GM10248 (cell line): Measurements from ENCODE around the gene ERBB4.

ENCODE experiments used
- CTCF ChIA-PET: fragments of 300-600 bp; sonication (Branson Sonifier 250); formaldehyde crosslinking; extraction: SDS; loops from one replicate; lab custom pipeline; 2021; ENCODE audit warnings: antibody characterized with exemption; lab: Yijun Ruan, JAX
- POLR2A ChIA-PET: fragments of 350-650 bp; sonication (Branson Sonifier 250); formaldehyde crosslinking; extraction: SDS; loops from one replicate; lab custom pipeline; 2020; ENCODE audit warnings: antibody characterized with exemption; lab: Yijun Ruan, JAX
- DNase-seq: peaks from one replicate; pipeline ENCODE4 v3.0.0; 2012; ENCODE audit errors: extremely low spot score
- TF ChIP-seq, protein P1 (sequence below): IDR thresholded peaks from 2 replicates; pipeline ENCODE4 v1.5.1; 2012; ENCODE audit warnings: mild to moderate bottlenecking, low read depth; ENCODE audit errors: extremely low read depth, missing control alignments, control extremely low read depth

ERBB4 gene

DNA sequence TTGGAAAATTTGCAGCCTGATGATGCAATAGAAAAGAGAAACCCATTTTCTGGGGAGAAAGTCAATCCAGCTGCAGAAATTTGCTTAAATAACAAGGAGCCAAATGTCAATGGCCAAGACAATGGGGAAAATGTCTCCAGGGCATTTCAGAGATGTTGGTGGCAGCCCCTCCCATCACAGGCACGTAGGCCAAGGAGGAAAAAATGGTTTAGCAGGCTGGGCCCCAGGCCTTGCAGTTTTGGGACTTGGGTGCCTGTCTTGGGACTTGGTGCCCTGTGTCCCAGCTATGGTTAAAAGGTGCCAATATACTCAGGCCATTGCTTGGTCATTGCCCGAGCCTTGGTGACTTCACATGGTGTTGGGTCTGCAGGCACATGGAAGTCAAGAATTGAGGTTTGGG lies 368.2 kb downstream of the ERBB4 start:
- ChIA-PET POLR2A (no interaction called here), CTCF (no interaction called here)
- DNase-seq = no peak
- TF ChIP-seq, protein P1, sequence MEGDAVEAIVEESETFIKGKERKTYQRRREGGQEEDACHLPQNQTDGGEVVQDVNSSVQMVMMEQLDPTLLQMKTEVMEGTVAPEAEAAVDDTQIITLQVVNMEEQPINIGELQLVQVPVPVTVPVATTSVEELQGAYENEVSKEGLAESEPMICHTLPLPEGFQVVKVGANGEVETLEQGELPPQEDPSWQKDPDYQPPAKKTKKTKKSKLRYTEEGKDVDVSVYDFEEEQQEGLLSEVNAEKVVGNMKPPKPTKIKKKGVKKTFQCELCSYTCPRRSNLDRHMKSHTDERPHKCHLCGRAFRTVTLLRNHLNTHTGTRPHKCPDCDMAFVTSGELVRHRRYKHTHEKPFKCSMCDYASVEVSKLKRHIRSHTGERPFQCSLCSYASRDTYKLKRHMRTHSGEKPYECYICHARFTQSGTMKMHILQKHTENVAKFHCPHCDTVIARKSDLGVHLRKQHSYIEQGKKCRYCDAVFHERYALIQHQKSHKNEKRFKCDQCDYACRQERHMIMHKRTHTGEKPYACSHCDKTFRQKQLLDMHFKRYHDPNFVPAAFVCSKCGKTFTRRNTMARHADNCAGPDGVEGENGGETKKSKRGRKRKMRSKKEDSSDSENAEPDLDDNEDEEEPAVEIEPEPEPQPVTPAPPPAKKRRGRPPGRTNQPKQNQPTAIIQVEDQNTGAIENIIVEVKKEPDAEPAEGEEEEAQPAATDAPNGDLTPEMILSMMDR = no peak

DNA sequence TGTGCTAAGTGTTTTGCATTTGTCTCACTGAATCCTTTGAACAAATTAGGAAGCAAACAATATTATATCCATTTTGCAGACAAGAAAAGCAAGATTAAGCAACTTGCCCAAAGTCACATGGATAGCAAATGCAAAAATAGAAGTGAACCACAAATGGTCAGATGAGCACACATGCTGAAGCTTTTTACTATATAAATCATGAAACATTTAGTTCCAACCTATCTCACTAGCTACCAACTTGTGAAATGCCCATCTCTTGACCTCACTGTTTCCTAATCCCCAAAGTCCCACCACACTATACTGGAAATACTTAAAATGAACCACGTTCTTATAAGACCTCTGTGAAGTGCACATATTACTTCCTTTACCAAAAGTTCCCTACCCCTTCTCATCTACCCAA lies 380.5 kb downstream of the ERBB4 start:
- DNase-seq = no peak
- TF ChIP-seq, protein P1 = no peak
- POLR2A ChIA-PET = no interaction called here
- CTCF ChIA-PET = interaction anchor here (1.5 kb wide), 1 partner anchor 31 kb away, joined by 3 read pairs; no protein-coding TSS in a partner anchor

DNA sequence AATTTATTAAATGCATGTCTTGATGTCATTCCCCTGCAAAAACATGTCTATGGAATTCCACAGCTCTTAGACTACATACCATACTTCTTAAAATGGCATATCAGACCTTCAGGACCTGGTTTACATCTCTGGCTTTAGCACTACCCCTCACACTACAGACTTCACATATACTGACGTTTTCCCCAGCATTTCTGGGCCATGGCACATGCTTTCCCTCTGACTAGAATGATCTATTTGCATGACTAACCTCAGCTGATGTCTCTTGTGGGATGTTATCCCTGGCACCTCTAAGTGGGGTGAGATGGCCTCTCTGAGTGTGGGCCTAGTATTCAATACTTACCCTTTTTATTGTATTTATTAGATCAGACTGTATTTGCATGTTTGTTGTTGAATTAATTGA lies 381.6 kb downstream of the ERBB4 start:
- CTCF ChIA-PET = interaction anchor here (1.5 to 1.8 kb wide), 2 partner anchors 19 to 30 kb away, joined by 3 to 5 read pairs; no protein-coding TSS in a partner anchor
- DNase-seq = no peak

DNA sequence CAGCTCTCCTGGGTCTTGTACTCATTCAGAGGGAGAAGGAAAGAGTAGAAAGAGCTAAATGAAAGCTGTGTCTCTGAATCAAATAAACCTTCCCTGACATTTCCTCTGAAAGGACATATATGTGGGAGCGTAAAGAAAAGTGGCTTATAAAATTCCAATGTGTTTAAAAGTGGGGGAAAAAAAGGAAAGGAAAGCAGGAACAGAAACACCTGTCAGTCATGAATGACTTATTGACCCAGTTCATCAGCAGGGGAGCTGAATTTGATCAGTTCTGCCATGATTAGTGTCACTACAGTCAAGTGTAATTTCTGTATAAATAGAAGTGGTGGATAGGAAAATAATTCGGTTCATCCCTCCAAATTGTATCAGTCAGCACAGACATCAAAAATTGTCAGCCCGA lies 382.5 kb downstream of the ERBB4 start:
- TF ChIP-seq, protein P1 = no peak
- ChIA-PET POLR2A (no interaction called here), CTCF (interaction anchor here (0.8 to 1.8 kb wide), 3 partner anchors 19 to 22 kb away, joined by 4 to 5 read pairs (median 4); no protein-coding TSS in a partner anchor)
- DNase-seq = no peak

More for the DNA sequence above, 381.6 kb downstream of the ERBB4 start:
- TF ChIP-seq, protein P1 = no peak
- POLR2A ChIA-PET = no interaction called here

DNA sequence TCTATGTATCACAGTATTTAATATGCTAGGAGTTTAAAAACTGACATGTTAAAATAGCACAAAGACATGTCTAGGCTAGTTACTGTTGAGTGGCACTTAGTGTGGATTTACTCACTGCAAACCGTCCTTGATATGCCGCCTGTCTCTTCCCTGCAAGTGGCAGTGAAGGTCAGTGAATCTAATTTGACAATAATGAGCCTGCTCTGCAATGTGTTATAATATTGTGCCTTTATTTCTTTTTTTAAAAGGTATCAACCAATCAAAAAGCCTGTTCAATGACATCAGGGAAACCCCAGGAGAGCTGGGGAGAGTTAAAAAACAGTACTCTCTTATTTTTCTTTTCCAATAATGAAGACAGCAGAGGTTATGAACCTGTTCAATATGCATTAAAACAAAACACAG lies 384.1 kb downstream of the ERBB4 start:
- no peak for DNase-seq
- ChIA-PET CTCF (interaction anchor here (1.1 to 2.2 kb wide), 5 partner anchors 9 to 44 kb away, joined by 3 to 6 read pairs (median 4); no protein-coding TSS in a partner anchor), POLR2A (no interaction called here)
- TF ChIP-seq, protein P1 = no peak

DNA sequence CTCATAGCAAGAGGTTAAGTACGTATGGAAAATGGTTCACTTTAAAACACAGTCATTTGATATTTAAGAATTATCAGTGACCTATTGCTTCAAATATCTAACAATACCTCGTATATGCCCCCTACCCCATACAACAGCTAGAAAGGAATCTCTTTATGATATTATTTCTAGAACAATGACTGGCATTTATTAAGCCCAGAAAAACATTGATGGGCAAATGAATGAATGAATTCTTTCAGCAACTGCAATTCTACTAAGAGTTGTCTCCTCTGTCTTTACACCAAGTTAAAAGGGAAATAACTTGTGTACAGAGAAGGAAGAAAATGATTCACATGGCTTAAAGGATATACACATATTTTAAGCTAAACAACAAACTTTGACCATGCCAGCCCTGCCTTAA lies 384.7 kb downstream of the ERBB4 start:
- ChIA-PET CTCF (interaction anchor here (2.2 kb wide), 1 partner anchor 21 kb away, joined by 6 read pairs; no protein-coding TSS in a partner anchor), POLR2A (no interaction called here)
- TF ChIP-seq, protein P1 = no peak
- no peak for DNase-seq
